Inflammatory macrophage (primary cell): ENCODE data around the gene NOVA1.
"Not testable (repeated sequence)": the region's sequence is repeated elsewhere in the genome, so short reads cannot be mapped to it uniquely, and the experiment has no call there.

Experiments used
- DNase-seq, 2 donors: peaks; one replicate each; pipeline ENCODE4 v3.0.0-alpha.2; 2020 to 2022
- total RNA-seq, 18 experiments: gene quantifications; one replicate each; lab custom pipeline; 2026; ENCODE audit warnings: mixed read lengths in 6 of 18, inconsistent platforms in 2 of 18; lab: John Stamatoyannopoulos, UW

Gene NOVA1
- total RNA-seq, result 0 to 0.18 (median 0.07) reads per million in 18 experiments

GRCh38 chr14:26597589-26598080 lies at the start of gene NOVA1:
NOVA1 (minus strand) TSS chr14:26598033; CDS start chr14:26597436, 597 bp downstream.
- no peak for DNase-seq

GRCh38 chr14:26645057-26645456 lies 47.2 kb upstream of the NOVA1 start:
- DNase-seq, result not testable (repeated sequence)

GRCh38 chr14:26636561-26636960 lies 38.7 kb upstream of the NOVA1 start:
- DNase-seq, result no peak

- not testable (repeated sequence) for DNase-seq
Observed at GRCh38 chr14:26634946-26635345, 37.1 kb upstream of the NOVA1 start.

- DNase-seq, result no peak
Observed at GRCh38 chr14:26626256-26626655, 28.4 kb upstream of the NOVA1 start.

- no peak for DNase-seq
Observed at GRCh38 chr14:26622611-26623010, 24.8 kb upstream of the NOVA1 start.

- DNase-seq, result no peak
Observed at GRCh38 chr14:26621807-26622560, 24.2 kb upstream of the NOVA1 start.

GRCh38 chr14:26621364-26621763 lies 23.5 kb upstream of the NOVA1 start:
- no peak for DNase-seq

GRCh38 chr14:26611259-26611658 lies 13.4 kb upstream of the NOVA1 start:
- DNase-seq, result no peak

GRCh38 chr14:26606729-26607312 lies 9.0 kb upstream of the NOVA1 start:
- DNase-seq, result no peak

- no peak for DNase-seq
Observed at GRCh38 chr14:26605602-26606001, 7.8 kb upstream of the NOVA1 start.

- DNase-seq, result no peak
Observed at GRCh38 chr14:26602902-26603301, 5.1 kb upstream of the NOVA1 start.

- DNase-seq, result no peak
Observed at GRCh38 chr14:26601856-26602255, 4.0 kb upstream of the NOVA1 start.

- DNase-seq, result no peak
Observed at GRCh38 chr14:26599291-26599690, 1.5 kb upstream of the NOVA1 start.

GRCh38 chr14:26598672-26599131 lies 869 bp upstream of the NOVA1 start:
- DNase-seq, result no peak

GRCh38 chr14:26598081-26598671 lies 343 bp upstream of the NOVA1 start:
- no peak for DNase-seq

GRCh38 chr14:26597071-26597588 lies 703 bp downstream of the NOVA1 start:
- DNase-seq, result no peak

- no peak for DNase-seq
Observed at GRCh38 chr14:26596543-26597061, 1.2 kb downstream of the NOVA1 start.

GRCh38 chr14:26595926-26596542 lies 1.8 kb downstream of the NOVA1 start:
- DNase-seq, result no peak

GRCh38 chr14:26594756-26595545 lies 2.9 kb downstream of the NOVA1 start:
- DNase-seq, result no peak

GRCh38 chr14:26594148-26594547 lies 3.7 kb downstream of the NOVA1 start:
- no peak for DNase-seq

GRCh38 chr14:26593357-26593756 lies 4.5 kb downstream of the NOVA1 start:
- no peak for DNase-seq
